ENCODE data around the gene ZNF536. TPM values are rescaled to one million over a fixed set of nuclear protein-coding genes. Genes with fewer than 3 reads are reported as not detected.
A peak's percentile ranks its signal among the peaks of the same experiment; 100 is the strongest.

Gene ZNF536
- total RNA-seq, 4 donors from 2014 or later, result 1.3 to 12.4 (median 1.8) TPM

DNA sequence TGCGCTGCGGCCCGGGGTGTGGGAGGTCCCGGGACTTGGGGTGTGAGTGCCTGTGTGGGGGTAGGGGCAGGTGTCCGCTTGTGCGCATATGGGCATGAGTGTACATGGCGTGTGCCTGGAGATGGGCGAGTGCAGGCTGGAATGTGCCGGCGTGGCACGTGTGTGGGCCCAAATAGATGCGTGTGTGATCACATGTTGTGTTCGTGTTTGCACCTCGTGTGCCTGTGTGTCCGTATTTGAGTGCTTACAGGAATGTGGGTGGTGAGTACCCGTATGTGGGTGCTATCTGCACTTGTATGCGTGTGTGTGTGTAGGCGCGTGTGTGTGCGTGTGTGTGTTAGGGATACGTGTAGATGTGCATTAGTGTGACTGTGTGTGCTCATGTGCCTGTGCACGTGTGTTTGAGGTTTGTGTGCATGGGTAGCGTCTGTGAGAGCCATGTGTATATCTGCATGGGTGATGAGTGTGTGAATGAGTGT is 3.4 kb downstream of the ZNF536 start:
- no peaks in the 10 kb centered on the region for H3K4me1 ChIP-seq
- DNase-seq, result no peak
- H3K27ac ChIP-seq, result no peak overlapping the region
- H3K27me3 ChIP-seq, result no peaks in the 10 kb centered on the region
- no peaks in the 10 kb centered on the region for H3K9me3 ChIP-seq
- no peak for TF ChIP-seq POLR2A (IDR thresholded peaks at IDR 0.05)
- TF ChIP-seq, protein P1, sequence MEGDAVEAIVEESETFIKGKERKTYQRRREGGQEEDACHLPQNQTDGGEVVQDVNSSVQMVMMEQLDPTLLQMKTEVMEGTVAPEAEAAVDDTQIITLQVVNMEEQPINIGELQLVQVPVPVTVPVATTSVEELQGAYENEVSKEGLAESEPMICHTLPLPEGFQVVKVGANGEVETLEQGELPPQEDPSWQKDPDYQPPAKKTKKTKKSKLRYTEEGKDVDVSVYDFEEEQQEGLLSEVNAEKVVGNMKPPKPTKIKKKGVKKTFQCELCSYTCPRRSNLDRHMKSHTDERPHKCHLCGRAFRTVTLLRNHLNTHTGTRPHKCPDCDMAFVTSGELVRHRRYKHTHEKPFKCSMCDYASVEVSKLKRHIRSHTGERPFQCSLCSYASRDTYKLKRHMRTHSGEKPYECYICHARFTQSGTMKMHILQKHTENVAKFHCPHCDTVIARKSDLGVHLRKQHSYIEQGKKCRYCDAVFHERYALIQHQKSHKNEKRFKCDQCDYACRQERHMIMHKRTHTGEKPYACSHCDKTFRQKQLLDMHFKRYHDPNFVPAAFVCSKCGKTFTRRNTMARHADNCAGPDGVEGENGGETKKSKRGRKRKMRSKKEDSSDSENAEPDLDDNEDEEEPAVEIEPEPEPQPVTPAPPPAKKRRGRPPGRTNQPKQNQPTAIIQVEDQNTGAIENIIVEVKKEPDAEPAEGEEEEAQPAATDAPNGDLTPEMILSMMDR (IDR thresholded peaks at IDR 0.05), result no peak
- H3K4me3 ChIP-seq, result peak overlapping the region in 2 of 4 donors; percentile 21 to 29
- no peaks in the 10 kb centered on the region for H3K36me3 ChIP-seq

DNA sequence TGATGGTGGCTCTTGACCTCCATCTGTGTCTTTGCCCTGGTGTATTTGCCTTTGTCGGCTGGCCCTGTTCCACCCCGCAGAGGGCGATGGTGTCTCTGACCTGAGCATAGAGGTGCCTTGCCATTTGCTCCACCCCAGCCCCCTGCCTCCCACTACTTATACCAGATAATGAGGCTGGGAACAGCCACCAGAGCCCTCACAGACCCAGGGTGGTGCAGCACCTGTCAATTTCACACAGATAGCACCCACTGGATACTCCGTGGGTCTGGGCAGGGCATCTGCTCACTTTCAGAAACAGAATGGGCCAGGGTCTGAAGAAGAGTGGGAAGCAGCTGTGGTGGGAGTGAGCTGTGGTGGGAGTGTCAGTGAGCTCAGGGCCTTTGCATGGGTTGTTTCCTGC is 4.1 kb downstream of the ZNF536 start:
- H3K27me3 ChIP-seq, result no peaks in the 10 kb centered on the region
- H3K4me3 ChIP-seq, result no peak overlapping the region
- no peak overlapping the region for H3K27ac ChIP-seq
- no peak for DNase-seq
- no peaks in the 10 kb centered on the region for H3K36me3 ChIP-seq
- no peaks in the 10 kb centered on the region for H3K4me1 ChIP-seq
- no peak for TF ChIP-seq POLR2A (IDR thresholded peaks at IDR 0.05)
- TF ChIP-seq, protein P1 (IDR thresholded peaks at IDR 0.05), result no peak
- H3K9me3 ChIP-seq, result no peaks in the 10 kb centered on the region

DNA sequence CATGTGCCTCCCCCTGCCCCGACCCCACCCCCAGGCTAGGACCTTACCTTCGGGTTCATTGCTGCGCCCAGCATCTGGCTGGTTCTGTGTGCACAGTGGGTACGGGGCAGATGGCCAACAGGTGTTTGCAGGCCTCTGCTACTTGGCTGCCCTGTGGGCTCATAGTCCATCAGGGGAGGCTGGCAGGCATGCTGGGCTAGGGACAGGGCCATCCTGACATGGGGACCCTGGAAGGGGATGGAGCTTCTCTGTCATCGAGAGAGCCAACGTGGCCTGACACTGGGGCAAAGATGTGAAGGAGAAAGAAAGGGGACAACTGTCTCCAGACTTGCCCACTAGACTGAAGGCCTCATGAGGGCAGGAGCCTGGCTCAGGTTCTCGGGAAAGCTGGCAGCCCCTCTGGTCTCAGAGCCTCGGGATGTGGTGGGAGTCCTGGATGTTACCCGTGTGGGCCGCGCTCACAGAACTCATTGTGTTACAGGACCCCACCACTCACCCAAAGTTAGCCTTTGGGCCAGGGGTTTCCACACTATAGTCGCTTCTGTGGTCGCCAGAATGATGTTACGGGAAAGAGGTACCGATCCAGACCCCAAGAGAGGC is 4.7 kb downstream of the ZNF536 start:
- Histone ChIP-seq H3K27ac (no peak overlapping the region), H3K4me1 (no peaks in the 10 kb centered on the region), H3K4me3 (no peak overlapping the region), H3K36me3 (no peaks in the 10 kb centered on the region), H3K9me3 (no peaks in the 10 kb centered on the region), H3K27me3 (no peaks in the 10 kb centered on the region)
- no peak for DNase-seq
- TF ChIP-seq, protein P1 (IDR thresholded peaks at IDR 0.05), result no peak
- no peak for TF ChIP-seq POLR2A (IDR thresholded peaks at IDR 0.05)

DNA sequence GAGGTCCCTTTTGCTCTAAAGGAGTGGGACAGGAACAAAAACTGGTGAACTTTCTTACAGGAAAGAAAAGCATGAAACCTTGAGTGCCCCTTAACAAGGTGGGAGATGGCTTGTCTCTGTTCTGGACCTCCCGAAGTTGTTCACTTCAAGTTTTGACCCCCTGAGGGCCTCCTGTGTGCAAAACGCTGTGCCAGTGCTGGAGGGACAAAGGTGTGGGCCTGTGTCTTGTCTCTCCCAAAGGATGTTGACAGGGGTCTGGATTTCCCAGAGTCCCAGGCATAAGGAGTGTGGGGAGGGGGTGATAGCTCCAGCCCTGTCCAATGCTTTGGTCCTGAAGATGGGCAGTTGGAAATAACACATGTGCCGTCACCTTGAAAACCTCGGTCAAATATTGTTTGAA is 6.5 kb downstream of the ZNF536 start:
- H3K4me1 ChIP-seq, result no peaks in the 10 kb centered on the region
- no peak overlapping the region for H3K27ac ChIP-seq
- no peak for DNase-seq
- no peak overlapping the region for H3K4me3 ChIP-seq
- no peaks in the 10 kb centered on the region for H3K9me3 ChIP-seq
- TF ChIP-seq, protein P1 (IDR thresholded peaks at IDR 0.05), result no peak
- no peak for TF ChIP-seq POLR2A (IDR thresholded peaks at IDR 0.05)
- no peaks in the 10 kb centered on the region for H3K36me3 ChIP-seq
- H3K27me3 ChIP-seq, result no peaks in the 10 kb centered on the region

DNA sequence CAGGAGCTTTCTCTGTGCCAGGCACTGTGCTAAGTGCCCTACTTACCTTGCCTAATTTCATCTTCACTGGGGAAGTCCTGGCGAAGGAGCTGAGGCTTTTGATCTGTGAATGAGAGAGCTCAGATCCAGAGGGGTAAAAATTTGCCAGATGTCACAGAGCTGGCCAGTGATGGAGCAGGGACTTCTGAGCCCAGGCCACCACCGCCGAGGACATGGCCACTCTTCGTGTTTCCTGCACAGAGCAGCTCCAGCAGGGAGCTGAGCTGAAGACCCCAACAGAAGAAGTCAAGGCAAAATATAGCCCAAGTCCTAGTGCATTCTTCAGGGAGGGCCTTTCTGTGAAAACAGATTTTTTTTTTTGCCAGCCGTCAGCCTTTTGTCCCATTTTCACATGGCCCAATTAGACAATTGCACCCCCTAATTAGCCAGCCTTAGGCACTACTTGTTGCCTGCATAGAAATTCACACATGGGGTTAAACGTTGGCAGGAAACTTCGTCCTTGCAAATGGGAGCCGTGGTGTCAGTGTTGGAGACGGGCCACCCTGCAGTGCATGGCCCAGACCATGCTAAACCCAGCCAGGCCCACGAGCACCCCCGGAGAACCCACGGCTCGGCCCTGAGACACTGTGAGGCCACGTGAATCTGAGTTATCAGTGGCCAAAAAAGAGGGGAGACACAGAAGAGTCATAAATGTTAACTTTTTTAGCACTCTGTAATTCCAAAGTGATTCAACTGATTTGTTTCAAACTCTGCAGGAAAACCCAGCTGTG is 7.8 kb downstream of the ZNF536 start:
- H3K27ac ChIP-seq, result no peak overlapping the region
- TF ChIP-seq POLR2A (IDR thresholded peaks at IDR 0.05), result no peak
- TF ChIP-seq, protein P1 (IDR thresholded peaks at IDR 0.05), result no peak
- no peak for DNase-seq
- no peaks in the 10 kb centered on the region for H3K4me1 ChIP-seq
- no peaks in the 10 kb centered on the region for H3K9me3 ChIP-seq
- no peaks in the 10 kb centered on the region for H3K36me3 ChIP-seq
- no peak overlapping the region for H3K4me3 ChIP-seq
- H3K27me3 ChIP-seq, result no peaks in the 10 kb centered on the region

Data from Peyer's patch (tissue), 4 donors.